GM21423 (cell line): ENCODE measurements around the gene STARD8.
"Not testable (repeated sequence)": the region's sequence is repeated elsewhere in the genome, so short reads cannot be mapped to it uniquely, and the experiment has no call there.

ENCODE experiments used
- ATAC-seq: cut with Tn5 transposase; IDR thresholded peaks from one replicate; pipeline ENCODE4 v1.9.1; 2021; ENCODE audit warnings: mild to moderate bottlenecking, moderate library complexity; ENCODE audit not compliant: unreplicated experiment

STARD8 gene

GRCh38 chrX:68647156-68647957 is at the start of gene STARD8:
Gene STARD8, plus strand, starts transcription at chrX:68647666. Its CDS starts 217 bp downstream, at chrX:68647883.
- no peak for ATAC-seq

GRCh38 chrX:68598841-68599240 is 48.6 kb upstream of the STARD8 start:
- no peak for ATAC-seq

DNA sequence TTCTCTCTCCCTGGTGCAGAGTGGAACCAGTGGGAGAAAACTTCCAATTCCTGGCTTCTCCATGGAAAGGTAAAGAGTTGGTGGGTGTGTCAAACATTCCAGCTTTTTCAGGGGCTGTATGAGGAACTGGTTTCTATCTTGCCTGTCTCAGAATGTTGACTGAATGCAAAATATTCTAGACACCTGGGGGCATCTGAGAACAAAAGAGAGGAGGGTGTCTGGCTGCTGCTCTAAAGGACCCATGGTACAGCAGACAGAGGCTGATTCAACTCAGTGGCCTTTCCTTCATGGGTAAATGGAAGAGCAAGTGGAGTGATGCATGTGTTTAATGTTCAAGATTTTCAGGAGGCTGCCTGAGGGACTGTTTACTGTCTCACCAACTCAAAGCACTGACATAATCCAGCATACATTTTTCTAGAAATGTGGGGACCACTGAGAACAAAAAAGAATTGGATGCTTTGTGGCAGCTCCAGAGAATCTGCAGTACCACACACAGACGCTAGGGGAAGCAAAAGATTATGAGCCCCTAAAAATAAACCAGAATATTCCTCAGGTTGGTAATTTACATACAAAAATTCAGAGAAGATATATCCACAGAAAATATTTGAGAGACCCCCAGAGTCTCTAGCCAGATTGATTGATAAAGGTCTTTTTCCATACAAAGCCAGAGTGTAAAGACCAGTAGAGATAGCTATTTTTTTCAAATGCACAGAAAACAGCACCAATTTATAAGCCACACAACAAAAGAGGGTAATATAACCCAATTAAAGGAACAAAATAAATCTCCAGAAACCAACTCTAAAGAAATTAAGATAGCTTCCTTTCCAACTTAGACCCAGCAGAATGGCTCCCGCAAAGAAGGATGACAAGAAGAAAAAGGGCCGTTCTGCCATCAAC is 48.0 kb upstream of the STARD8 start:
- no peak for ATAC-seq

DNA sequence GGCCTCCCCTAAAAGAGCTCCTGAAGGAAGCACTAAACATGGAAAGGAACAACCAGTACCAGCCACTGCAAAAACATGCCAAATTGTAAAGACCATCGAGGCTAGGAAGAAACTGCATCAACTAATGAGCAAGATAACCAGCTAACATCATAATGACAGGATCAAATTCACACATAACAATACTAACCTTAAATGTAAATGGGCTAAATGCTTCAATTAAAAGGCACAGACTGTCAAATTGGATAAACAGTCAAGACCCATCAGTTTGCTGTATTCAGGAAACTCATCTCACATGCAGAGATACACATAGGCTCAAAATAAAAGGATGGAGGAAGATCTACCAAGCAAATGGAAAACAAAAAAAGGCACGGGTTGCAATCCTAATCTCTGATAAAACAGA is 43.2 kb upstream of the STARD8 start:
- not testable (repeated sequence) for ATAC-seq

GRCh38 chrX:68614733-68615132 is 32.7 kb upstream of the STARD8 start:
- not testable (repeated sequence) for ATAC-seq

DNA sequence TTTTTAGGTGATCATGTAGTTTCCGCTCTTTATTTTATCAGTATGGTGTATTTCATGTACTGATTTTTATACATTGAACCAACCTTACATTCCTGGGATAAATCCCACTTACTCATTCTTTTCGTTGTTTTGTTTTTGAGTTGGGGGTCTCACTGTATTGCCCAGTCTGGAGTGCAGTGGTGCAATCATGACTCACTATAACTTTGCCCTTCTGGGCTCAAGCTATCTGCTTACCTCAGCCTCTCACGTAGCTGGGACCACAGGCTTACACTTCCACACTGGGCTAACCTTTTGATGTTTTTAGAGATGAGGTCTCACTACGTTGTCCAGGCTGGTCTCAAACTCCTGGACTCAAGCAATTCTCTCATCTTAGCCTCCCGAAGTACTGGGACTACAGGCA is 19.5 kb upstream of the STARD8 start:
- ATAC-seq = no peak

- ATAC-seq = not testable (repeated sequence)
These were observed 17.5 kb upstream of the STARD8 start for GRCh38 chrX:68629936-68630335.

GRCh38 chrX:68631336-68631735 is 16.1 kb upstream of the STARD8 start:
- no peak for ATAC-seq

DNA sequence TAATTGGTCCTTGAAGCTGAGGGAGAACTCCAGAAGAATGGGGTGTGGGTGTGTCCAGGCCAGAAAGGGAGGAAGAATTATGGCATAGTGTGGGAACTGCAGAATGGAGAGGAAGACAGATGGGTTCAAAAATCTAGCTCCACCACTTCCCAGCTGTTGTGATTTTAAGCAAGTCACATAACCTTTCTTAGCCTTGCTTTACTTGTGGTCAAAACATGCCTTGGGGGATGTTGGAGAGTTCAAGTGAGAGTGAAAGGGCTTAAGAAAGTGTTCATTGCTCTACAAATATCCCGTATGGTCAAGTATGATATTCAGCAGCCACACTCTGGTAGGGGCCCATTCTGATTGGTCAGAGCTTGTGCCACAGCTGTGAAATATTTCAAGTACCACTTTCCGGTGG is 15.0 kb upstream of the STARD8 start:
- ATAC-seq = no peak

DNA sequence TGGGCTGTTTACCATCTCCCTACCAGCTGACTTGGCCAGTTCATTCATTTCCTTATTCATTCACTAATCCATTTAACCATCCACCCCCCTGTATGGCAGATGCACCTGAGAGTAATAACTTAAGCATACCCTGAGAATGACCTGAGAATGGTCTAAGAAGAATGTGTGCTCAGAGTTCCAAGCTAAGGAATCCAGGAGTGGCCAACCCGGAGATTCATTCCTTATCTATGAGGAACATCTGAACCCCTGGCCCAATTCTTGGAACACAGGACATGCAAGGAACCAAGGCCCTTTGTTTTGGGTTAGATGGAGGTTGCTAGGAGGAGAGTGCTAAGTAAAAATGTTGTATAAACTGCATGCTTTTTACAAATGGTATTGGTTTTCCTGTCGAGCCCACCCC is 13.5 kb upstream of the STARD8 start:
- no peak for ATAC-seq

- ATAC-seq = no peak
These were observed 12.7 kb upstream of the STARD8 start for GRCh38 chrX:68634649-68635227.

DNA sequence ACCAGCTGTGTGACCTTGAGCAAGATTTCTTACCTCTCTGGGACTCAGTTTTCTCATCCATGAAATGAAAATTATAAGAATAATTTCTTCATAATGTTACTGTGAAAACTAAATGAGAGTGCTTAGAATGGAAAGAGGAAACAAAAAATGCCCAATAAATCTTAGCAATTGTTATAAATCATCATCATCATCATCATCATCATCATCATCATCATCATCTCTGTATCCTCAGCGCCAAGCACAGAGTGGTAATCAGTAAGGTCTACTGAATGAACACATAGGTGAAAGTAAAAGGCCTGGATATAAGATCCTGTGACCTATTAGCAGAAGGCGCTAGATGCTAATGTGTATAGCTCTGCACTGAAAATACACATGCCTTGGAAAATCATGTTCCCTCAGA is 6.8 kb upstream of the STARD8 start:
- ATAC-seq = no peak

DNA sequence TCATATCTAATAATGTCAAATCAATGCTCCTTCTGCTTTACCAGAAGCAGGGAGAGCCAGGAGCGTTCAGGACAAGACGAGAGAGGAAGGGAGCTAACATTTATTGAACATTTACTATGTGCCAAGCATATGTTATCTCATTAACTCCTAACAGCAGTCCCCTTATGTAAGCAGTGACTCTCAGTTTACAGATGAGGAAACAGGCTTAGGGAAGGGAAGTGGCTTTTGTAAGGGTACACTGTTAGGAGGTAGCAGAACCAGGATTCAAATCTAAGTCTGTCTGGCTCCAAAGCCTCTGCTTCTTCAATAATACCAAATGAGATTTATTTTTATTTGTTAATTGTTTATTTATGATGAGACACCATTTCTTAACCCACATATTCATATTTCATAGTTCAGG is 2.6 kb upstream of the STARD8 start:
- ATAC-seq = no peak

GRCh38 chrX:68646421-68646820 is 1.0 kb upstream of the STARD8 start:
- no peak for ATAC-seq

DNA sequence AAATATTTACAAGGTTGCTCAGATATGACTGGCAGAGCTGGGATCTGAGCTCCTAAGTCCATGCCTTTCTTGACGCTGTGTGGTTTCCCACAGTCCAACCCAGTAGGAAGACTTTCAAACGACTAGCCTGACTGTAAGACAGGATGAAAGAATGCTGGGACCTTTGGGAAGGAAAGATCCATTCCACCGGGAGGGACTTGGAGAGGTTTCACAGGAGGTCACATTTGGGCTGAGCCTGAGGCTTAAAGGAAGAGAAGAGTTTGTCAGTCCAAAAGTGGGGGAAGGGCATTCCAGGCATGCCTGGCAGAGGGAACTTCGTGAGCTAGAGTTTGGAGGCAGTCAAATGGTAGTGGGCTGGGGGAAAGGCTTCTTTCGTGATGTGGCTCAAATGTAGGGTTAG is 1.5 kb downstream of the STARD8 start:
- no peak for ATAC-seq

DNA sequence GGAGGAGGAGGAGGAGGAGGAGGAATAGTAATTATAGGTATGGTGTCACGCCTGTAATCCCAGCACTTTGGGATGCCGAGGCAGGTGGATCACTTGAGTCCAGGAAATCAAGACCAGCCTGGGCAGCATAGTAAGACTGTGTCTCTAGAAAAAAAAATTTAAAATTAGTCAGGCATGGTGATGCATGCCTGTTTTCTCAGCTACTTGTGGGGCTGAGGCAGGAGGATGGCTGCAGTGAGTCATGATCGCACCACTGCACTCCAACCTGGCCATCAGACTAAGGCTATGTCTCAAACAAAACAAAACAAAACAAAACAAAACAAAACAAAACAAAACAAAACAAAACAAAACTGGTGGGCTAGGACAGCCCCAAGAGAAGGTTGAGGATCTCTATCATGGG is 3.0 kb downstream of the STARD8 start:
- no peak for ATAC-seq

GRCh38 chrX:68651110-68651509 is 3.6 kb downstream of the STARD8 start:
- no peak for ATAC-seq

- no peak for ATAC-seq
These were observed 5.1 kb downstream of the STARD8 start for GRCh38 chrX:68652326-68653170.

- ATAC-seq = no peak
These were observed 7.2 kb downstream of the STARD8 start for GRCh38 chrX:68654693-68655092.

GRCh38 chrX:68656473-68656872 is 9.0 kb downstream of the STARD8 start:
- not testable (repeated sequence) for ATAC-seq

GRCh38 chrX:68658530-68658929 is 11.1 kb downstream of the STARD8 start:
- no peak for ATAC-seq
